A549 treated with GW870086 at 1 μM for 4 hours (cell line): Measurements from ENCODE around the gene PRSS53. TPM values are rescaled to one million over a fixed set of nuclear protein-coding genes. Genes with fewer than 3 reads are reported as not detected.

ENCODE experiments used
- total RNA-seq: library from RNA; stranded (reverse); fragments of 200-300 nt; extraction: Qiagen RNA extraction; gene quantifications from 5 replicates; pipeline ENCODE4 v1.2.3, GENCODE V29; 2022; ENCODE audit warnings: low read depth

The PRSS53 gene
- 1.00 to 2.0 TPM (median 1.1 TPM) in 5 replicates for total RNA-seq

DNA sequence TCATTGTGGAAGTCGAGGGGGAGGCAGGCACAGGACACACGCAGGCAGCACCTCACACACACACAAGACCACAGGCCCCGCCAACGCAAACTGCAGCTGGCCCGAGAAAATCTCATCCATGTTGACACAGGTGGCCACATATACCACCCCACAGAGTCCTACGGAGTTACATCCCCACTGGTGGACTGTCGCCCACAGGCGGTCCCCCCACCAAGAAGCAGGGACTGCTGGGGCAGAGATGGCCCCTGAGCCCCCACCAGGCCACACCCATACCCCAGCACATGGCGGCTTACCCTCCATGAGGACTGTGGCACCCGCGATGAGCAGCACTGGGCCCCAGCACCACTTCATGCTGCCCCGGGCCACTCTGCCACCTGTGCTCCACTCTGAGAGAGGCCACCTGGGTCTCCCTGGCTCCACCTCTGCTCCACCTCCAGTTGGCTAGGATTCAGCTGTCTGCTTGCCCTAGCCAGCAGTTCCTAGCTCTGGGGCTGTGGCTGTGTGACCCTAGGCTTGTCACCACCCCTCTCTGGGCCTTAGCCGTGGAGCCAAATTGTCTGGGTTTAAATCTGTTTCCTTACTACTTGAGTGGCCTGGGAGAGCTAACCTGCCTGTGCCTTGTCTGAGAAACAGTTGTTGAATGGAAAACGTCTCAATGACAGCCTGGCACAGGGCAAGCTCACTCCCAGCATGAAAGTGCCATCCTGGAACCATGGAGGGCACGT lies at the start of gene PRSS53:
PRSS53 (minus strand) TSS at position 485 of the 725 bp plus-strand sequence; CDS start at position 351, 134 bp downstream.

DNA sequence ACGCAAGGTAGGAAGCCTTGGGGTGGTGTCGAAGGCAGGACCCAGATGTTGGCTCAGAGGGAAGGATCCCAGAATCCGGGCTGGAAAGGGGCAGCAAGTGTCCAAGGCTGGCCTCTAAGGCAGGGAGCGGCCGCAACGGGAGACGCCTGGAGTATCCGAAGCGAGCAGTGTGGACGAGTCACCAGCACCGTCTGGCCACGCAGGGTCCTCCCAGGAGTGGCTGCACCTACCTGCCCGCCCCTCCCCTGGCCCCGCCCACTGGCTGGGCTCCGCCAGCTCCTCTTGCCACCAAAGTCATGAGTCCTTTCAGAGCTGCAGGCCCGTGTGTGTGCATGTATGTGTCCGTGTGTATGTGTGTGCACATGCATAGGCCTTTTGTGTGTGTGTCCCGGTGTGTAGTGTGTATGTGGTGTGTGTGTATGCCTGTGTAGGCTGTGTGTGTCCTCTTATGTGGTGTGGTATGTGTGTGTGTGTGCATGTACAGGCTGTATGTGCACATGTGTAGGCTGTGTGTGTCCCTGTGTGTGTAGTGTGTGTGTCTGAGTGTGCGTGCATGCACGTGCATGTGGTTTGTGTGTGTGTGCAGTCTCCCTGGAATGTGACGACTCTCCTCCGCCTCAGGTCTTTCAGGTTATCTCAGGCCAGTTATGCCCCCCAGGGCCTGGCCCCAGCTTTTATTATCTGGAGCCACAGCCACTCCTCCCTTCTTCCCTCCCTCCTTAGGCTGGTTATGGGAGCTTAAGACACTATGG lies 47.0 kb upstream of the PRSS53 start, which contains the start of gene PRSS8:
PRSS8 (minus strand) TSS at position 193 of the 752 bp plus-strand sequence. CDS start 229 bp downstream, outside the sequence.

DNA sequence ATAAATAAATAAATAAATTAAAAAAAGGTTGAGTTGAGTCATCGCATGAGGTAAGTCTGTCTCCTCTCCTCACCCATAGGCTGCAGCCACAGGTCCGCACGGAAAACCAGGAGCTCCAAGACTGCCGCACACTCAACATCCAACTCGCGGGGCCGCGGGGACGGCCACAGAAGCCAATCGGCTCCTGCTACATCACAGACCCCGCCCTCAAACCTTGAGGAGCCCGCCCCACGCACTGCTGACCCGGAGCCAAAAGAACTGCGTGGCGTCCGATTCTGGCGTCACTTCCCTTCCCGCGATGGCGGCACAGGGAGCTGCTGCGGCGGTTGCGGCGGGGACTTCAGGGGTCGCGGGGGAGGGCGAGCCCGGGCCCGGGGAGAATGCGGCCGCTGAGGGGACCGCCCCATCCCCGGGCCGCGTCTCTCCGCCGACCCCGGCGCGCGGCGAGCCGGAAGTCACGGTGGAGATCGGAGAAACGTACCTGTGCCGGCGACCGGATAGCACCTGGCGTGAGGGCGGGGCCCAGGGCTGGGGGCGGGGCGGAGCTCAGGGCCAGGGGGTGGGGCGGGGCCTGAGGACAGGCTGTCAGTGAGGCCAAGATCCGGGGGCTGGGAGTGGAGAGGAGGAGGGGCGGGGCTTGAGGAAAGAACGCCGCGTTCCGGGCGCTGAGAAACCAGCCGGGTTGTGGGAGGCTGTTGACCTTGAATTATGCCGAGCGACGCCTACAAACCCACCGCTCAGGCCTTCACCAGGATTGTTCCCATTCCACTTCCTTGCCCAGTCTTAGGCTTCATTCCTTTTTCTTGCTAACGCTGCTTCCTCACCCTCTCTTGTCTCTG lies 28.9 kb upstream of the PRSS53 start, which contains the start of gene KAT8:
KAT8 (plus strand) TSS at position 281 of the 839 bp plus-strand sequence; CDS start at position 299, 18 bp downstream.

GRCh38 chr16:31108035-31108793 lies 19.5 kb upstream of the PRSS53 start, which contains the start of gene BCKDK:
Gene BCKDK (plus strand): TSS chr16:31108386. CDS start chr16:31109224, 838 bp downstream.

GRCh38 chr16:31094424-31095120 lies 5.8 kb upstream of the PRSS53 start, which contains the start of gene VKORC1:
Gene VKORC1 (minus strand): TSS chr16:31094797. CDS start chr16:31094729, 68 bp downstream.

DNA sequence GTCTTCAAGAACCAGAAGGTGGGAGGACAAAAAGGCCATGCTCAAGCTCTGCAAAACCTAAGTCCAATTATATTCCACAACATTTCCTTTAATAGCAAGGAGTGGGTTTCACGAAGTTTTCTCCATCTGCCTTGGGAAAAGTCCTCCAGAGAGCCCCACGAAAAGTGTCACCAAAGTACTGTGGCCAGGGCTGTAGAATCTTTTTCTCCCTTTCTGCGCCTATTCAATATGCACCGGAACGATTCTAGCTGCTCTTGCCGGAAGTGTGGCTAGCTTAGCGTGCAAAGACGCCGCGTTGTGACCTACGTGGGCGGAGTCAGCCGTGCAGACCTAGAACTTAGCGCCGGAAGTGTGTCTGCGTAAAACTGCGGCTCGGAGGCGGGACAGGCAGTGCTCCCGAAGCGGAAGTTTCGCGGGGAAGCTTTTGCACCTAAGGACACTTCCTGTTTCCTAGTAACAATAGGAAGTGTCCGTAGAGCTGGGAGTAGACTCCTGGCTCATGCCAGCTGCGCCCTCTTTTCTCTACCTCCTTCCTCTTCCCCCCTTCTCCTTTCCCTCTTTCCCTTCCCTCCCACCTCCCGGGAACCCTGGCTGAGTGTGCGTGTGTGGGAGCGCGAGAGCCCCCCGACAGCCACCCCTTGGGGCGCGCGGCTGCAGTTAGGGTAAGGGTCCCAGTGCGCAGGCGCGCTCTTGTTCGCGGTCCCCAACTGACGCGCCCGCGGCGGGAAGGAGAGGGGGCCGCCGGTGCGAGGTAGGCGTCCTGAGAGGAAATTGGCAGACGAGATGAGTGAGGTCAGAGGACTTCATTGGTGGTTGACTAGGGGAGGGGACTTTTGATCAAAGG lies 14.6 kb downstream of the PRSS53 start, which contains the start of the genes ZNF646 and ZNF668:
ZNF646 (plus strand) TSS at position 453 of the 844 bp plus-strand sequence. CDS start 1,903 bp downstream, outside the sequence.
ZNF668 (minus strand) TSS at position 271 of the 844 bp plus-strand sequence. CDS start 9,781 bp downstream, outside the sequence.

Other genes with a start within 250 kb of the PRSS53 start
- gene BCL7C, start 194.9 kb downstream of the PRSS53 start, total RNA-seq = 26.1 to 42.8 TPM (median 37.7 TPM) in 5 replicates
- 0.13 to 0.39 TPM (median 0.23 TPM) in 4 of 5 replicates, not detected in the other for gene CTF1, start 192.3 kb downstream of the PRSS53 start, total RNA-seq
- 12.9 to 20.9 TPM (median 19.0 TPM) in 5 replicates for gene FBXL19, start 165.4 kb downstream of the PRSS53 start, total RNA-seq
- 10.0 to 14.0 TPM (median 12.7 TPM) in 5 replicates for gene ORAI3, start 139.9 kb downstream of the PRSS53 start, total RNA-seq
- gene SETD1A, start 131.2 kb downstream of the PRSS53 start, total RNA-seq = 13.9 to 22.3 TPM (median 19.3 TPM) in 5 replicates
- 14.0 to 17.1 TPM (median 14.3 TPM) in 5 replicates for gene HSD3B7, start 103.7 kb downstream of the PRSS53 start, total RNA-seq
- 1.5 to 2.2 TPM (median 2.0 TPM) in 5 replicates for gene STX1B, start 78.3 kb downstream of the PRSS53 start, total RNA-seq
- gene STX4, start 55.4 kb downstream of the PRSS53 start, total RNA-seq = 57.2 to 70.6 TPM (median 65.1 TPM) in 5 replicates
- 12.1 to 21.1 TPM (median 15.1 TPM) in 5 replicates for gene ZNF668, start 14.7 kb downstream of the PRSS53 start, total RNA-seq
- gene ZNF646, start 14.5 kb downstream of the PRSS53 start, total RNA-seq = 8.4 to 10.9 TPM (median 10.0 TPM) in 5 replicates
- 105 to 143 TPM (median 141 TPM) in 5 replicates for gene VKORC1, start 5.9 kb upstream of the PRSS53 start, total RNA-seq
- 39.1 to 56.9 TPM (median 51.7 TPM) in 5 replicates for gene BCKDK, start 19.4 kb upstream of the PRSS53 start, total RNA-seq
- gene KAT8, start 28.7 kb upstream of the PRSS53 start, total RNA-seq = 41.4 to 47.3 TPM (median 43.6 TPM) in 5 replicates
- 0.72 to 1.1 TPM (median 0.85 TPM) in 5 replicates for gene PRSS8, start 46.8 kb upstream of the PRSS53 start, total RNA-seq
- 0.59 to 1.5 TPM (median 1.1 TPM) in 5 replicates for gene PRSS36, start 61.1 kb upstream of the PRSS53 start, total RNA-seq
- gene FUS, start 91.2 kb upstream of the PRSS53 start, total RNA-seq = 517 to 557 TPM (median 522 TPM) in 5 replicates
- 31.2 to 47.1 TPM (median 36.9 TPM) in 5 replicates for gene PYCARD, start 113.8 kb upstream of the PRSS53 start, total RNA-seq
- gene TRIM72, start 125.2 kb upstream of the PRSS53 start, total RNA-seq = 0.02 to 0.08 TPM (median 0.03 TPM) in 5 replicates
- gene PYDC1, start 128.2 kb upstream of the PRSS53 start, total RNA-seq = not detected in 5 replicates
- gene ITGAM, start 171.0 kb upstream of the PRSS53 start, total RNA-seq = 0.91 to 2.1 TPM (median 1.8 TPM) in 5 replicates